GM12878 (cell line): ENCODE measurements around the gene SRSF5. TPM values are rescaled to one million over a fixed set of nuclear protein-coding genes. Genes with fewer than 3 reads are reported as not detected.

ENCODE experiments used
- ATAC-seq: fragments of 200-7000 bp; cut with Tn5 transposase; 3 replicates; pipeline ENCODE4 v1.9.1; 2020; ENCODE audit warnings: mild to moderate bottlenecking, moderate library complexity
- BruUV-seq: library from RNA; stranded (reverse); fragments of 400-500 nt; replicated peaks from 2 replicates; lab custom pipeline; 2021; lab: Mats Ljungman, UMichigan
- CTCF ChIA-PET: fragments of 300-600 bp; sonication (Branson Sonifier 250); formaldehyde crosslinking; extraction: SDS; loops from one replicate; lab custom pipeline; 2021; ENCODE audit warnings: inconsistent platforms; lab: Yijun Ruan, JAX
- POLR2A ChIA-PET: fragments of 350-600 bp; formaldehyde crosslinking; extraction: SDS; loops from one replicate; lab custom pipeline; 2021; ENCODE audit warnings: inconsistent platforms; lab: Charles Lee
- RAD21 ChIA-PET: fragments of 300-600 bp; sonication (Branson Sonifier 250); formaldehyde crosslinking; loops from one replicate; lab custom pipeline; 2023; ENCODE audit warnings: antibody characterized with exemption; ENCODE audit not compliant: unreplicated experiment; lab: Charles Lee
- SMC1A ChIA-PET: fragments of 300-600 bp; sonication (Branson Sonifier 250); formaldehyde crosslinking; loops from one replicate; lab custom pipeline; 2023; ENCODE audit not compliant: unreplicated experiment, uncharacterized antibody; lab: Charles Lee
- DNase-seq: peaks from one replicate; pipeline ENCODE4 v3.0.0-alpha.2; 2011; ENCODE audit warnings: low read depth, low spot score
- FAIRE-seq: peaks from 3 replicates; lab custom pipeline; 2011; peaks lifted over from hg19 to GRCh38; lab: Jason Lieb, UNC
- H2AFZ ChIP-seq: 2 replicates; pipeline ENCODE4 v1.6.0; 2011; ENCODE audit warnings: low read depth, low read length, control low read depth; ENCODE audit not compliant: control insufficient read depth
- H3K27ac ChIP-seq: 2 replicates; pipeline ENCODE4 v1.5.1; 2011; ENCODE audit warnings: control low read depth; ENCODE audit not compliant: control insufficient read depth, insufficient read depth
- H3K27me3 ChIP-seq, 2 experiments: replicated peaks in 1 of 2; 2 replicates each; pipeline versions ENCODE4 v1.6.0 to v1.6.1; 2011; ENCODE audit warnings: low read length in 1 of 2; ENCODE audit not compliant: control insufficient read depth in 2 of 2, insufficient read depth in 2 of 2
- H3K36me3 ChIP-seq, 2 experiments: 2 replicates each; pipeline ENCODE4 v1.5.1; 2011; ENCODE audit warnings: low read length in 1 of 2; ENCODE audit not compliant: control insufficient read depth in 2 of 2, insufficient read depth in 2 of 2
- H3K4me1 ChIP-seq: 2 replicates; pipeline ENCODE4 v1.6.1; 2011; ENCODE audit warnings: mild to moderate bottlenecking, low read length, moderate library complexity, mixed read lengths; ENCODE audit not compliant: control insufficient read depth, insufficient read depth
- H3K4me2 ChIP-seq: 2 replicates; pipeline ENCODE4 v1.6.0; 2011; ENCODE audit warnings: control low read depth; ENCODE audit not compliant: control insufficient read depth, insufficient read depth
- H3K4me3 ChIP-seq: fragments of 200-600 bp; sonication (generic); 2 replicates; pipeline ENCODE4 v1.5.1; 2016
- H3K79me2 ChIP-seq: 2 replicates; pipeline ENCODE4 v1.6.0; 2011; ENCODE audit warnings: low read length; ENCODE audit not compliant: control insufficient read depth, insufficient read depth
- H3K9ac ChIP-seq: 2 replicates; pipeline ENCODE4 v1.8.0; 2011; ENCODE audit warnings: low read length, control low read depth, mixed read lengths; ENCODE audit not compliant: control insufficient read depth, insufficient read depth
- H3K9me3 ChIP-seq: replicated peaks from 3 replicates; pipeline ENCODE4 v1.5.1; 2011; ENCODE audit warnings: mild to moderate bottlenecking, low read length; ENCODE audit not compliant: control insufficient read depth, insufficient read depth
- H4K20me1 ChIP-seq: 2 replicates; pipeline ENCODE4 v1.6.0; 2011; ENCODE audit not compliant: control insufficient read depth, insufficient read depth
- CEBPB ChIP-seq, 2 experiments: fragments of 150-350 bp in 1 of 2; IDR thresholded peaks; 2 replicates each; pipeline ENCODE4 v1.6.1; 2012 to 2014; ENCODE audit warnings: low read depth in 2 of 2, low read length in 2 of 2, borderline replicate concordance in 1 of 2, inconsistent platforms in 1 of 2
- EGR1 ChIP-seq, 2 experiments: IDR thresholded peaks; 1 replicate in 1 of 2; 2 replicates in 1 of 2; pipeline ENCODE4 v1.6.1; 2011 to 2012; ENCODE audit warnings: low read depth in 2 of 2, low read length in 2 of 2, borderline replicate concordance in 1 of 2, mild to moderate bottlenecking in 1 of 2, moderate library complexity in 1 of 2
- ETV6 ChIP-seq, 2 experiments: fragments of 450-650 bp in 1 of 2; IDR thresholded peaks in 1 of 2; conservative IDR thresholded peaks in 1 of 2; 2 replicates each; pipeline ENCODE4 v1.6.1; 2014; ENCODE audit warnings: antibody characterized with exemption in 1 of 2, borderline replicate concordance in 1 of 2, low read depth in 1 of 2, mild to moderate bottlenecking in 1 of 2, moderate library complexity in 1 of 2
- IKZF2 ChIP-seq, 2 experiments: fragments of 450-650 bp; IDR thresholded peaks; 2 replicates each; pipeline ENCODE4 v1.6.1; 2017; ENCODE audit warnings: mild to moderate bottlenecking in 2 of 2, moderate library complexity in 2 of 2
- JUND ChIP-seq: IDR thresholded peaks from 2 replicates; pipeline ENCODE4 v1.6.1; 2012; ENCODE audit warnings: low read depth, mild to moderate bottlenecking, low read length, improper control_type of control experiment, moderate library complexity
- NR2C1 ChIP-seq: fragments of 450-650 bp; IDR thresholded peaks from 2 replicates; pipeline ENCODE4 v1.6.1; 2017; ENCODE audit warnings: antibody characterized with exemption, mild to moderate bottlenecking, moderate library complexity
- PML ChIP-seq: IDR thresholded peaks from 2 replicates; pipeline ENCODE4 v1.6.1; 2012; ENCODE audit warnings: low read length, inconsistent platforms
- POU2F2 ChIP-seq: IDR thresholded peaks from 3 replicates; pipeline ENCODE4 v1.6.1; 2011; ENCODE audit warnings: low read depth, mild to moderate bottlenecking, low read length, borderline replicate concordance
- SMAD5 ChIP-seq: IDR thresholded peaks from 2 replicates; pipeline ENCODE4 v1.6.1; 2016; ENCODE audit warnings: antibody characterized with exemption, low read depth
- SMARCA5 ChIP-seq: fragments of 450-650 bp; IDR thresholded peaks from 2 replicates; pipeline ENCODE4 v1.6.1; 2017; ENCODE audit warnings: mild to moderate bottlenecking
- STAT1 ChIP-seq: fragments of 450-650 bp; conservative IDR thresholded peaks from 2 replicates; pipeline ENCODE4 v1.6.1; 2014; ENCODE audit warnings: antibody characterized with exemption, mild to moderate bottlenecking
- TAF1 ChIP-seq: IDR thresholded peaks from 2 replicates; pipeline ENCODE4 v1.6.1; 2011; ENCODE audit warnings: mild to moderate bottlenecking, low read depth, low read length, borderline replicate concordance
- ZNF622 ChIP-seq: fragments of 450-650 bp; IDR thresholded peaks from 2 replicates; pipeline ENCODE4 v1.6.1; 2017; ENCODE audit warnings: mild to moderate bottlenecking, inconsistent platforms
- WGBS: methylation state at CpG from one replicate; pipeline ENCODE4 v1.1.6; 2016; ENCODE audit warnings: low lambda C conversion rate; ENCODE audit not compliant: insufficient replicate concordance, insufficient coverage; ENCODE audit errors: missing lambda C conversion rate; 5-methylcytosine and 5-hydroxymethylcytosine counted together
- in situ Hi-C: fragments of 300-500 bp; cut with MboI; formaldehyde crosslinking; loops from 9 replicates; pipeline ENCODE4 v1.14.3; 2018; ENCODE audit warnings: mixed read lengths
- intact Hi-C: fragments of 100-400 bp; cut with micrococcal nuclease; formaldehyde crosslinking; loops from one replicate; pipeline ENCODE4 v1.14.2; 2022; ENCODE audit not compliant: unreplicated experiment
- polyA plus RNA-seq, 11 experiments: library from polyadenylated mRNA; depleted of rRNA in 4 of 11; unstranded in 6 of 11; stranded (reverse) in 5 of 11; fragments of >200 nt; fragmentation: Nextera tagmentation in 4 of 11; fragmentation: Illumina TruSeq in 1 of 11; extraction: Ambion mirVana in 4 of 11; extraction: Trizol in 1 of 11; gene quantifications; 1 replicate in 1 of 11; 2 replicates in 10 of 11; pipeline versions ENCODE4 v1.2.1 to v1.2.3, GENCODE V29; 2011 to 2016; ENCODE audit warnings: inconsistent platforms in 2 of 11, missing spikeins in 2 of 11, low read depth in 1 of 11
- total RNA-seq, 4 experiments: library from RNA; depleted of rRNA in 3 of 4; stranded (reverse); fragments of >200 nt in 3 of 4; fragmentation: Illumina TruSeq in 1 of 4; extraction: Trizol in 1 of 4; gene quantifications; 2 replicates each; pipeline versions ENCODE4 v1.2.1 to v1.2.3, GENCODE V29; 2013 to 2021
- TF ChIP-seq, protein P1 (sequence below): IDR thresholded peaks from 2 replicates; pipeline ENCODE4 v1.6.1; 2011; ENCODE audit warnings: borderline replicate concordance, low read depth, mild to moderate bottlenecking, moderate library complexity, low read length; ENCODE audit not compliant: insufficient read depth, poor library complexity, severe bottlenecking
- TF ChIP-seq, protein P2 (sequence below): fragments of 450-650 bp; IDR thresholded peaks from 2 replicates; pipeline ENCODE4 v1.6.1; 2017; ENCODE audit warnings: low read depth, mild to moderate bottlenecking, moderate library complexity
- TF ChIP-seq, protein P3 (sequence below): IDR thresholded peaks from 2 replicates; pipeline ENCODE4 v1.6.1; 2012; ENCODE audit warnings: low read depth, low read length, improper control_type of control experiment
- TF ChIP-seq, protein P4 (sequence below): IDR thresholded peaks from 2 replicates; pipeline ENCODE4 v1.6.1; 2012; ENCODE audit warnings: mild to moderate bottlenecking, low read depth, low read length

The SRSF5 gene
- total and polyA plus RNA-seq, 10 of the 15 experiments (the other 5 are each of a cell fraction or from before 2014, with no cell fraction given): 136 to 453 (median 275) TPM

DNA sequence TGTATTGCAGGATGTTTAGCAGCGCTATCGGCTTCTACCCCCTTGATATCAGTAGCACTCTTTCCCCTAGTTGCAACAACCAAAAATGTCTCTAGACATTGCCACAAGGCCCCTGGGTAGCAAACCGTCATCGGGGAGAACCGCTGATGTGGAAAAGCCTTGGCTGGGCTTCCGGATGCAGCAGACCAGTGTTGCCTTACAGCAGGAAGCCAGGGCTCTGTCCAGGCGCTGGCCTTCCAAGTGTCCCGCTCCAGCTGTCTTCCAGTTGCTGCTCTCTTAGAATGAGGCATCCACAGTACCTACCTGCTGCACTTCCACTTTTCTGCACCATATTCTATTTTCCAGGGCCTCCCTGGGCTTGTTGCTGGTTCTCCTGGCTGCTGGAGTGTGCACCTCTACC, 52.7 kb downstream of the SRSF5 start:
- FAIRE-seq (no peak), DNase-seq (no peak), ATAC-seq (no peak)
- no peak overlapping the region for H3K4me3 ChIP-seq
- no peaks in the 10 kb centered on the region; a peak in 1 of 4 replicates for H3K27me3 ChIP-seq
- H3K79me2 ChIP-seq: no peaks in the 10 kb centered on the region
- H3K9ac ChIP-seq: no peak overlapping the region
- H2AFZ ChIP-seq: no peak overlapping the region
- ChIA-PET SMC1A (interaction anchor here (1.9 kb wide), 1 partner anchor 254 kb away, joined by 10 read pairs; no protein-coding TSS in a partner anchor), RAD21 (interaction anchor here (3.1 kb wide), 1 partner anchor 209 kb away, joined by 28 read pairs; no protein-coding TSS in a partner anchor), CTCF (interaction anchor here (4.6 kb wide), 1 partner anchor 208 kb away, joined by 61 read pairs; no protein-coding TSS in a partner anchor), POLR2A (no interaction called here)
- no TSS peak for BruUV-seq
- no peaks in the 10 kb centered on the region for H3K4me1 ChIP-seq
- H3K9me3 ChIP-seq: no peaks in the 10 kb centered on the region
- WGBS: 55% methylated on average over 8 of the region's 8 CpGs
- H3K4me2 ChIP-seq: no peak overlapping the region
- H3K27ac ChIP-seq: no peak overlapping the region
- in situ Hi-C loops: loop anchor here (5.0 kb wide), 1 partner anchor 208 kb away; no protein-coding TSS in a partner anchor
- intact Hi-C loops: loop anchor here (5.0 kb wide), 1 partner anchor 498 kb away; no protein-coding TSS in a partner anchor
- H4K20me1 ChIP-seq: no peaks in the 10 kb centered on the region
- no peaks in the 10 kb centered on the region for H3K36me3 ChIP-seq
- TF ChIP-seq, protein P1, sequence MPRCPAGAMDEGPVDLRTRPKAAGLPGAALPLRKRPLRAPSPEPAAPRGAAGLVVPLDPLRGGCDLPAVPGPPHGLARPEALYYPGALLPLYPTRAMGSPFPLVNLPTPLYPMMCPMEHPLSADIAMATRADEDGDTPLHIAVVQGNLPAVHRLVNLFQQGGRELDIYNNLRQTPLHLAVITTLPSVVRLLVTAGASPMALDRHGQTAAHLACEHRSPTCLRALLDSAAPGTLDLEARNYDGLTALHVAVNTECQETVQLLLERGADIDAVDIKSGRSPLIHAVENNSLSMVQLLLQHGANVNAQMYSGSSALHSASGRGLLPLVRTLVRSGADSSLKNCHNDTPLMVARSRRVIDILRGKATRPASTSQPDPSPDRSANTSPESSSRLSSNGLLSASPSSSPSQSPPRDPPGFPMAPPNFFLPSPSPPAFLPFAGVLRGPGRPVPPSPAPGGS: no peak
- TF ChIP-seq CEBPB (IDR thresholded peaks at IDR 0.05; ENCODE audit: borderline replicate concordance in 1 of 2, low read depth in 2 of 2, low read length in 2 of 2) (no peak), TAF1 (no peak), ETV6 (conservative IDR thresholded peaks at IDR 0.05 in 1 of 2, IDR thresholded peaks at IDR 0.05 in 1 of 2; ENCODE audit: borderline replicate concordance in 1 of 2, low read depth in 1 of 2) (no peak), STAT1 (no peak), EGR1 (IDR thresholded peaks at IDR 0.05; ENCODE audit: borderline replicate concordance in 1 of 2, low read depth in 2 of 2, low read length in 2 of 2) (no peak), POU2F2 (no peak), IKZF2 (IDR thresholded peaks at IDR 0.05) (no peak), ZNF622 (no peak), JUND (no peak), NR2C1 (no peak), SMARCA5 (no peak), SMAD5 (no peak), PML (no peak)
- TF ChIP-seq, protein P2, sequence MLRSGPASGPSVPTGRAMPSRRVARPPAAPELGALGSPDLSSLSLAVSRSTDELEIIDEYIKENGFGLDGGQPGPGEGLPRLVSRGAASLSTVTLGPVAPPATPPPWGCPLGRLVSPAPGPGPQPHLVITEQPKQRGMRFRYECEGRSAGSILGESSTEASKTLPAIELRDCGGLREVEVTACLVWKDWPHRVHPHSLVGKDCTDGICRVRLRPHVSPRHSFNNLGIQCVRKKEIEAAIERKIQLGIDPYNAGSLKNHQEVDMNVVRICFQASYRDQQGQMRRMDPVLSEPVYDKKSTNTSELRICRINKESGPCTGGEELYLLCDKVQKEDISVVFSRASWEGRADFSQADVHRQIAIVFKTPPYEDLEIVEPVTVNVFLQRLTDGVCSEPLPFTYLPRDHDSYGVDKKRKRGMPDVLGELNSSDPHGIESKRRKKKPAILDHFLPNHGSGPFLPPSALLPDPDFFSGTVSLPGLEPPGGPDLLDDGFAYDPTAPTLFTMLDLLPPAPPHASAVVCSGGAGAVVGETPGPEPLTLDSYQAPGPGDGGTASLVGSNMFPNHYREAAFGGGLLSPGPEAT: no peak
- TF ChIP-seq, protein P3, sequence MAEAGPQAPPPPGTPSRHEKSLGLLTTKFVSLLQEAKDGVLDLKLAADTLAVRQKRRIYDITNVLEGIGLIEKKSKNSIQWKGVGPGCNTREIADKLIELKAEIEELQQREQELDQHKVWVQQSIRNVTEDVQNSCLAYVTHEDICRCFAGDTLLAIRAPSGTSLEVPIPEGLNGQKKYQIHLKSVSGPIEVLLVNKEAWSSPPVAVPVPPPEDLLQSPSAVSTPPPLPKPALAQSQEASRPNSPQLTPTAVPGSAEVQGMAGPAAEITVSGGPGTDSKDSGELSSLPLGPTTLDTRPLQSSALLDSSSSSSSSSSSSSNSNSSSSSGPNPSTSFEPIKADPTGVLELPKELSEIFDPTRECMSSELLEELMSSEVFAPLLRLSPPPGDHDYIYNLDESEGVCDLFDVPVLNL: no peak
- TF ChIP-seq, protein P4, sequence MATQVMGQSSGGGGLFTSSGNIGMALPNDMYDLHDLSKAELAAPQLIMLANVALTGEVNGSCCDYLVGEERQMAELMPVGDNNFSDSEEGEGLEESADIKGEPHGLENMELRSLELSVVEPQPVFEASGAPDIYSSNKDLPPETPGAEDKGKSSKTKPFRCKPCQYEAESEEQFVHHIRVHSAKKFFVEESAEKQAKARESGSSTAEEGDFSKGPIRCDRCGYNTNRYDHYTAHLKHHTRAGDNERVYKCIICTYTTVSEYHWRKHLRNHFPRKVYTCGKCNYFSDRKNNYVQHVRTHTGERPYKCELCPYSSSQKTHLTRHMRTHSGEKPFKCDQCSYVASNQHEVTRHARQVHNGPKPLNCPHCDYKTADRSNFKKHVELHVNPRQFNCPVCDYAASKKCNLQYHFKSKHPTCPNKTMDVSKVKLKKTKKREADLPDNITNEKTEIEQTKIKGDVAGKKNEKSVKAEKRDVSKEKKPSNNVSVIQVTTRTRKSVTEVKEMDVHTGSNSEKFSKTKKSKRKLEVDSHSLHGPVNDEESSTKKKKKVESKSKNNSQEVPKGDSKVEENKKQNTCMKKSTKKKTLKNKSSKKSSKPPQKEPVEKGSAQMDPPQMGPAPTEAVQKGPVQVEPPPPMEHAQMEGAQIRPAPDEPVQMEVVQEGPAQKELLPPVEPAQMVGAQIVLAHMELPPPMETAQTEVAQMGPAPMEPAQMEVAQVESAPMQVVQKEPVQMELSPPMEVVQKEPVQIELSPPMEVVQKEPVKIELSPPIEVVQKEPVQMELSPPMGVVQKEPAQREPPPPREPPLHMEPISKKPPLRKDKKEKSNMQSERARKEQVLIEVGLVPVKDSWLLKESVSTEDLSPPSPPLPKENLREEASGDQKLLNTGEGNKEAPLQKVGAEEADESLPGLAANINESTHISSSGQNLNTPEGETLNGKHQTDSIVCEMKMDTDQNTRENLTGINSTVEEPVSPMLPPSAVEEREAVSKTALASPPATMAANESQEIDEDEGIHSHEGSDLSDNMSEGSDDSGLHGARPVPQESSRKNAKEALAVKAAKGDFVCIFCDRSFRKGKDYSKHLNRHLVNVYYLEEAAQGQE: no peak
